Measurements from ENCODE around the gene B4GALT7. TPM values are rescaled to one million over a fixed set of nuclear protein-coding genes. Genes with fewer than 3 reads are reported as not detected.

B4GALT7 gene, protein sequence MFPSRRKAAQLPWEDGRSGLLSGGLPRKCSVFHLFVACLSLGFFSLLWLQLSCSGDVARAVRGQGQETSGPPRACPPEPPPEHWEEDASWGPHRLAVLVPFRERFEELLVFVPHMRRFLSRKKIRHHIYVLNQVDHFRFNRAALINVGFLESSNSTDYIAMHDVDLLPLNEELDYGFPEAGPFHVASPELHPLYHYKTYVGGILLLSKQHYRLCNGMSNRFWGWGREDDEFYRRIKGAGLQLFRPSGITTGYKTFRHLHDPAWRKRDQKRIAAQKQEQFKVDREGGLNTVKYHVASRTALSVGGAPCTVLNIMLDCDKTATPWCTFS
- total RNA-seq (2022; extraction: Qiagen RNA extraction), result 18.6 to 27.3 TPM (median 25.4 TPM) in 5 replicates

DNA sequence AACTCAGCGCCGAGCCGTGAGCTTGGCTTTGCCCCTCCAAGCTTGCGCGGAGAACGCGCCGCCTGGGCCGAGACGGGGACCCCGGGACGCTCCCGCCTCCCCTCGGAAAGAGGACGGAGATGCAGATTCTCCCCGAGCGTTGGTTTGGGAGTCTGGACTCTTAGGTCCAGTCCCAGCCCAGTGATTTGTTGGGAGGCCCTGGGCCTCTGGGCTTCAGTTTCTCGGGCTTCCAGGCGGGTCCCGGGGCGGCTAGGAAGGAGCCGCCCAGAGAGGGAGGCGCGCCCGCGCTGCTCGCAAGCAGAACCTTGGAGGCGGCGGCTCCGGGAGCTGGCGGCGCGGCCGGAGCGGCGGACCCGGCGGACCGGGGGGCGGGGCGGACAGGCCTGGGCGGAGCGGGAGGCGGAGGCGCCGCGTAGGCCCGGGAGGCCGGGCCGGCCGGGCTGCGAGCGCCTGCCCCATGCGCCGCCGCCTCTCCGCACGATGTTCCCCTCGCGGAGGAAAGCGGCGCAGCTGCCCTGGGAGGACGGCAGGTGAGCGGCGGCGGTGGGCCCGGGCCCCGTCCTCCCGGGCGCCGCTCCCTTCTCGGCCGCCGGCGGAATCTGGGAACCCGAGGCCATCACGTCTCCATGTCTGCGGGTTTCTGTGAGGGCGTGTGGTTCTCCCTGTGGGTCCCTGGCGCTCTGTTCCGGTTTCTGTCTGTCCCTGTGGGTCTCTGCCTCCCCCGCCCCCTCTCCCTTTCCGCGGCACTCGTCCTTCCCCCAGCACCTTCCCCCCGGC is at the start of gene B4GALT7:
TSS of gene B4GALT7 (plus strand) at position 402 of the 777 bp plus-strand sequence. CDS start at position 481, 79 bp downstream.

DNA sequence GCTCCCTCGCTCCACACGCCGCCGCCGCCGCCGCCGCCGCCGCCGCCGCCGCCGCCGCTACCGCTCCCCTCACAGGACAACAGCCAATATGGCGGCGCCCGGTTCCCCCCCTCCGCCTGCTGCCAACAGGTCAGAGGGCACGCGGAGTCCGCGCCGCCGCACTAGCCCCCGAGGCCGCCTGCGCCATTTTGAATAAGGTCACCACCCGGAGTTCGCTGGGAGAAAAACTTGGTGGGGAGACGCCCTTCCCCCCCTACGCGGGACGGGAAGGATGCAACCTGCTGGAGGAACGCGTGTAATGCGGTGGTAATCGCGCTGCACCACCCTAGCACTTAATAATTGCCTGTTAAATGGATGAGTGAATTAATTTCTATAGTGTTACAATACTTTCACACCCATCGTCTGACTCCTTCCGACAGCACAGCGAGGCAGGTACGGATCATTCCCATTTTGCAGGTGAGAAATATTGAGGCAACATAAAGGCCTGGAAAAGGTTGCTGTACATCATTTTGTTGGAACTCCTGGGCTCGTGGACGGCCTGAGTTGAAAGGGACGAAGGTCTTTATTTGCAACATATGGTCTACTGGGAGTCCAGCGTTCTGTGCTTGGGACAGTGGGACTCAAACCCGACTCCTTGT is 45.3 kb upstream of the B4GALT7 start, which contains the start of gene FAM193B:
TSS of gene FAM193B (minus strand) at position 90 of the 638 bp plus-strand sequence. CDS start 105 bp downstream, outside the sequence.

DNA sequence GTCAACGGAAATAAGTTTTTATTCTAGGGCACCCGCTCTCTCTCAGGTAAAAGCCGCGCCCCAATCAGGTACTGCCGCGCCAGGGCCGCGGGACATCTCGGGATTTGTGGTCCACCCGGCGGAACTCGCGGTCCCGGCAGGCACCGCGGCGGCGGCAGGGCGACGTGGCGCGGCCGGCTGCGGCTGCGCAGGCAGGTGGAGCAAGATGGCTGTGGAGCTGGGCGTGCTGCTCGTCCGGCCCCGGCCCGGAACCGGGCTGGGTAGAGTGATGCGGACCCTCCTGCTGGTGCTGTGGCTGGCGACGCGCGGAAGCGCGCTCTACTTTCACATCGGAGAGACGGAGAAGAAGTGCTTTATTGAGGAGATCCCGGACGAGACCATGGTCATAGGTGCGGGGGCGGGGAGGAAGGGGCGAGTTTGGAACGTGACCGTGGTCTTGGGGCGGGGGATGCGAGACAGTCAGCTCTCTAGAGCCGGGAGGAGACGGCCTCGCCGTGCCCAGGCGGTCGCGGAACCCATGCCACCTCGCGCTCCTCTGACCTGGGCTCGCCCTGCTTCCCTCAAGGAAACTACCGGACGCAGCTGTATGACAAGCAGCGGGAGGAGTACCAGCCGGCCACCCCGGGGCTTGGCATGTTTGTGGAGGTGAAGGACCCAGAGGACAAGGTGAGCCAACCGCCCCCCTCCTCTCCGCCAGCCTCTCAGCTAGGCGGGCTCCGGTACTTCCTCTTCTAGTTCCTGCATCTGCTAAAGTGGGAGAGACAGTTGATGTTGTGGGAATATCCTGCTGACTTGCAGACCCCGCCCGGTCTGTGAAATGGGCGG is 7.7 kb upstream of the B4GALT7 start, which contains the start of gene TMED9:
TSS of gene TMED9 (plus strand) at position 194 of the 825 bp plus-strand sequence. CDS start at position 206, 12 bp downstream.

Other genes starting within 250 kb of the B4GALT7 start
- gene LMAN2, start 248.5 kb upstream of the B4GALT7 start, total RNA-seq (2022; extraction: Qiagen RNA extraction), result 200 to 231 TPM (median 213 TPM) in 5 replicates
- 4.1 to 6.2 TPM (median 4.7 TPM) in 5 replicates for gene RGS14, start 242.2 kb upstream of the B4GALT7 start, total RNA-seq (2022; extraction: Qiagen RNA extraction)
- not detected in 5 replicates for gene SLC34A1, start 215.7 kb upstream of the B4GALT7 start, total RNA-seq (2022; extraction: Qiagen RNA extraction)
- gene PFN3, start 199.5 kb upstream of the B4GALT7 start, total RNA-seq (2022; extraction: Qiagen RNA extraction), result not detected in 5 replicates
- 14.4 to 21.3 TPM (median 19.4 TPM) in 5 replicates for gene F12, start 190.6 kb upstream of the B4GALT7 start, total RNA-seq (2022; extraction: Qiagen RNA extraction)
- gene GRK6, start 173.5 kb upstream of the B4GALT7 start, total RNA-seq (2022; extraction: Qiagen RNA extraction), result 17.2 to 26.5 TPM (median 25.4 TPM) in 5 replicates
- gene PRR7, start 153.3 kb upstream of the B4GALT7 start, total RNA-seq (2022; extraction: Qiagen RNA extraction), result 13.0 to 28.8 TPM (median 25.0 TPM) in 5 replicates
- gene DBN1, start 126.5 kb upstream of the B4GALT7 start, total RNA-seq (2022; extraction: Qiagen RNA extraction), result 49.5 to 81.7 TPM (median 75.9 TPM) in 5 replicates
- gene PDLIM7, start 102.5 kb upstream of the B4GALT7 start, total RNA-seq (2022; extraction: Qiagen RNA extraction), result 68.9 to 94.5 TPM (median 82.0 TPM) in 5 replicates
- 1.8 to 5.4 TPM (median 3.9 TPM) in 5 replicates for gene DOK3, start 90.3 kb upstream of the B4GALT7 start, total RNA-seq (2022; extraction: Qiagen RNA extraction)
- gene DDX41, start 83.2 kb upstream of the B4GALT7 start, total RNA-seq (2022; extraction: Qiagen RNA extraction), result 77.4 to 99.6 TPM (median 94.7 TPM) in 5 replicates
- gene FAM193B, start 45.6 kb upstream of the B4GALT7 start, total RNA-seq (2022; extraction: Qiagen RNA extraction), result 14.0 to 33.5 TPM (median 31.7 TPM) in 5 replicates
- 234 to 317 TPM (median 245 TPM) in 5 replicates for gene TMED9, start 7.9 kb upstream of the B4GALT7 start, total RNA-seq (2022; extraction: Qiagen RNA extraction)
- gene FAM153A, start 182.8 kb downstream of the B4GALT7 start, total RNA-seq (2022; extraction: Qiagen RNA extraction), result 0.34 TPM in 1 of 5 replicates, not detected in the others